HEK293 (cell line): ENCODE measurements around the gene LRRC8E.

ENCODE experiments used
- SETDB1 ChIP-seq: IDR thresholded peaks from one replicate; pipeline ENCODE4 v1.6.1; 2017; ENCODE audit warnings: mild to moderate bottlenecking, low read length, moderate library complexity, mixed read lengths; ENCODE audit not compliant: insufficient read length
- YY1 ChIP-seq: fragments of 450-650 bp; formaldehyde crosslinking; IDR thresholded peaks from 2 replicates; pipeline ENCODE4 v1.5.1; 2018; ENCODE audit warnings: missing biosample characterization, missing genetic modification characterization
- ZNF24 ChIP-seq: fragments of 450-650 bp; formaldehyde crosslinking; IDR thresholded peaks from 2 replicates; pipeline ENCODE4 v1.5.1; 2016; ENCODE audit warnings: missing biosample characterization, missing genetic modification characterization
- ZNF350 ChIP-seq: fragments of 450-650 bp; formaldehyde crosslinking; IDR thresholded peaks from 2 replicates; pipeline ENCODE4 v1.5.0; 2017; ENCODE audit warnings: missing biosample characterization, mild to moderate bottlenecking, missing genetic modification characterization
- ZNF398 ChIP-seq: fragments of 450-650 bp; formaldehyde crosslinking; IDR thresholded peaks from 2 replicates; pipeline ENCODE4 v1.5.1; 2017; ENCODE audit warnings: missing biosample characterization, missing genetic modification characterization
- TF ChIP-seq, protein P1 (sequence below): fragments of 450-650 bp; IDR thresholded peaks from 2 replicates; pipeline ENCODE4 v1.5.1; 2018; ENCODE audit warnings: missing biosample characterization, mild to moderate bottlenecking, missing genetic modification characterization

DNA sequence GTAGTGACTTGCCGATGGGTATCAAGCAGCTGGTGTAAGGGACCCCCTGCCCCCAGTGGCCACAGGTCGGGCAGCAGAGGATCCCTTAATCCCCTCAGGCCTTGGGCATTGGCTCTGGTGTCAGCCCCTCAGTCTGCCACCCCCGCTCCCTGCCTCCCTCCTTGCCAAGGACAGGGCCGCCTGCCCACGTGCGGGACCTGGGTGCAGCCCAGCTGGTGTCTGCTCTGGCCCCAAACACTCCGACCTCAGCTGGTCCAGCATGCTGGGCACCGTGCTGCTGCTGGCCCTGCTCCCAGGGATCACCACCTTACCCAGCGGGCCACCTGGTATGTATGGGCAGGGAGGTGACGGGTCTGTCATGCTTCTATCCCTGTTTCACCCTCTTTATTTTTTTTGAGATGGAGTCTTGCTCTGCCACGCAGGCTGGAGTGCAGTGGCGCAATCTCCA lies 26.3 kb downstream of the LRRC8E start, which contains the start of gene TGFBR3L:
- no peak for TF ChIP-seq ZNF350
- TF ChIP-seq ZNF398: no peak
- no peak for TF ChIP-seq SETDB1
- no peak for TF ChIP-seq YY1
- TF ChIP-seq, protein P1, sequence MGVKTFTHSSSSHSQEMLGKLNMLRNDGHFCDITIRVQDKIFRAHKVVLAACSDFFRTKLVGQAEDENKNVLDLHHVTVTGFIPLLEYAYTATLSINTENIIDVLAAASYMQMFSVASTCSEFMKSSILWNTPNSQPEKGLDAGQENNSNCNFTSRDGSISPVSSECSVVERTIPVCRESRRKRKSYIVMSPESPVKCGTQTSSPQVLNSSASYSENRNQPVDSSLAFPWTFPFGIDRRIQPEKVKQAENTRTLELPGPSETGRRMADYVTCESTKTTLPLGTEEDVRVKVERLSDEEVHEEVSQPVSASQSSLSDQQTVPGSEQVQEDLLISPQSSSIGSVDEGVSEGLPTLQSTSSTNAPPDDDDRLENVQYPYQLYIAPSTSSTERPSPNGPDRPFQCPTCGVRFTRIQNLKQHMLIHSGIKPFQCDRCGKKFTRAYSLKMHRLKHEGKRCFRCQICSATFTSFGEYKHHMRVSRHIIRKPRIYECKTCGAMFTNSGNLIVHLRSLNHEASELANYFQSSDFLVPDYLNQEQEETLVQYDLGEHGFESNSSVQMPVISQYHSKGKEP (tag by site-specific recombination): no peak
- TF ChIP-seq ZNF24 (tag by site-specific recombination): no peak
